D341Med (cell line): Measurements from ENCODE around the gene UGT1A6.
"Not testable (repeated sequence)": the region's sequence is repeated elsewhere in the genome, so short reads cannot be mapped to it uniquely, and the experiment has no call there.

ENCODE experiments used
- DNase-seq: peaks from one replicate; pipeline ENCODE4 v3.0.0; 2012; ENCODE audit warnings: low spot score

The UGT1A6 gene

DNA sequence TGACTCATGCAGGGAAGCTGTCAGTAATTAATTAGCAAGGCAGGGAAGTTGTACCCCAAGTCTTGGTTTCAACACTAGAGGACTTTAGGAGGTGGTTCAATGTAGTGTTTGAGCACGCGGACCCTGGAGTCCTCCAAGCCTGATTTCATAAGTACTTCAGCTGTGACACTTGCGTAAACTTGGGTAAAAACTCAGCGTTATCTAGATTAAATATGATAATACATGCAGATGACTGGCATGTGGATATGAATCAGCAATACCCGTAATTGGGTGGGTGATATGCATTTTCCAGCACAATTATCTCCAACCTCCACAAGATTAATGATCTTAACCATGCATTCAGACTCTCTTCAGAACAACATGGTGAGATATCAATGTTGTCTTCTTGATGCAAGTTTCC lies 5.8 kb upstream of the UGT1A6 start:
- no peak for DNase-seq

- no peak for DNase-seq
These were observed 4.3 kb upstream of the UGT1A6 start for GRCh38 chr2:233688341-233688740.

GRCh38 chr2:233689031-233689430 lies 3.7 kb upstream of the UGT1A6 start:
- DNase-seq, result no peak

DNA sequence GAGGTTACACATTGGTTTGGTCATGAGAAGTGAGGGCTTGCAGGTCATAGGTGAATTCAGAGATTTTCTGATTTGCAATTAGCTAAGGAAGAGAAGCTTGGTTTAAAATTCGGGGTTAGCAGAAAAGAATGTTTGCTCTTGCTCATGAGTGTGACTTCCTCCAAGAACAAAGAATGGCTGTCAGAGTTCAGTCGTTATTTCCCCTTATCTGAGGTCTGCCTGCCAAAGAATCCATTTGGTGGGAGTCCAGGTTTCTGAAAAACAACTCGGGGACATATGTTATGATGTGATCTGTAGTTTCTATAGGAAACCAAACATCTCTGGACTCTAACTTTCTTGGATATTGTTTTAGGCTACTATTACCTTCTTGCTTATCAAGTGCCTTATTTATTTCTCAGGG lies 3.2 kb upstream of the UGT1A6 start:
- DNase-seq, result no peak

- no peak for DNase-seq
These were observed 2.2 kb upstream of the UGT1A6 start for GRCh38 chr2:233690444-233690843.

DNA sequence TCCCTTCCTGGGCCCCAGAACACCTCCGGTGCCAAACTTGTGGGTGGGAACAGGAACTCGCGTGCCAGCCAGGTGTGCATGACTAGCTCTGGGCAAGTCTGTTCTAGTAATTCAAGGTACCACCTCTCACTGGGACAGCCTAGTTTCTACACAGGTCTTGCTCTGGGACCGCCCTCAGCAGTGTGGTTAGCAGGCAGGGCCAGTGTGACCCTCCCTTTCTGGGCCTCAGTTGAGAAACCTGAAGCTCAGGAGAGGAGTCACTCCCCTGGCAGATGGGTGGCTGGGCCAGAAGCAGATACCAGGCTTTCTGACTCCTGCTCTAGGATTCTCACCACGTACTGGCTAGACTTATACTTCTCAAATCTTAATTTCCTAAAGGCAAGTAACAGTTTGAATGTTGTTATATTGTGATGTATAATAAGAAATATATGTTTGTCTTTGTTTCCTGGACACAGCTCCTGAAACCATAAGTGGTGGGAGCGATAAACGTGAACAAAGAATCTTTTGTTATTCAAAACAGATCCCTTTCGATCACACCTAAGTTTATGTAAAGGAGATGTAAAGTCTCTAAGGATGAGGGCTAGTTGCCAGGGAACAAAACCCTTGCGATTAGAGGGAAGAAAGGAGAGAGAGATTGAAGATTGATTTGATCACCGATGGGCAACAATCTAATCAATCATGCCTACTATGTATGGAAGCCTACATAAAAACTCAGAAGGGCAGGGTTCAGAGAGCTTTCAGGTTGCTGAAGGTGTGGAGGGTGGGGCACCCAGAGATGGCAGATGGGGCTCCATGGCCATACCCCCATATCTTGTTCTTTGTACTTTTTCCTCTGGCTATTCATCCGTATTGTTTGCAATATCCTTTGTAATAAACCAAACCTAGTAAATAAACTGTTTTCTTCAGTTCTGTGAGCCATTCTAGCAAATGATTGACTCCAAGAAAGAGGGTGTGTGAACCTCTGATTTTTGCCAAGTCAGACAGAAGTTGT lies 952 bp upstream of the UGT1A6 start:
- DNase-seq, result no peak

DNA sequence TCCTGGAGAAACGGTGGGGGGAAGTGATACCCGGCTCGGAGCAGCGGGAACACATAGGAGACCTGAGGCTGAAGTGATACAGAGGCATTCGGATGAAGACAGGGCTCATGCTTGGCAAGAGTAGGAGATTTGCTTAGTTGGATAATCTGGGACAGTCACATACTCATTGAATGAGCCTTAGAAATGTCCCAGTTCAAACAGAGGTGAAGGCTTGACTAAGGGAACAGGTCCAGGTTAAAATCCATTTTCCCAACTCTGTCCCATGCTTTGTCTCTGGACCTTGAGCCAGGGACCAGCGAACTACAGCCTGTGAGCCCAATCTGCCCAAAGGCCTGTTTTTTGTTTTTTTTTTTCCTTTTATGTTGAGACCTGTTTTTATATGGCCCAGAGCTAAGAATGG lies 1.3 kb downstream of the UGT1A6 start:
- no peak for DNase-seq

DNA sequence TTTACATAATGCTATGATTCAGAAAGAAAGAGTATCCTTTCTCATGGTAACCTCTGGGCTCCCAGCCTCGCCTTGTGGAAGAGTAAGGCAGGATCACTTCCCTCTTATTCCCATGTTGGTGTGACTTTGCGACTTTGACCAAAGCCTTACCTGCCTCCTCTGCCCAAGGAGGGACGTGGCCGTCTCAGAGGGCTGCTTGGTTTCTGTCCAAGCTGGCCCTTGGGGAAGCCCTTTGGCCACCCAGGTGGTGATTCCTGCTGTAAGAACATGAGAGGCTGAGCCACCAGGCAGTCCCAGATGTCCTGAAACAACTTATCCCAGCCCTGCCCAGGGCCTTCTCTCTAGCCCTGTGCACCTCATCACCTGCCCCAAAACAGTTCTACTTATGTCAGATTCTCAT lies 6.0 kb downstream of the UGT1A6 start:
- DNase-seq, result no peak

GRCh38 chr2:233699424-233700027 lies 6.8 kb downstream of the UGT1A6 start:
- no peak for DNase-seq

DNA sequence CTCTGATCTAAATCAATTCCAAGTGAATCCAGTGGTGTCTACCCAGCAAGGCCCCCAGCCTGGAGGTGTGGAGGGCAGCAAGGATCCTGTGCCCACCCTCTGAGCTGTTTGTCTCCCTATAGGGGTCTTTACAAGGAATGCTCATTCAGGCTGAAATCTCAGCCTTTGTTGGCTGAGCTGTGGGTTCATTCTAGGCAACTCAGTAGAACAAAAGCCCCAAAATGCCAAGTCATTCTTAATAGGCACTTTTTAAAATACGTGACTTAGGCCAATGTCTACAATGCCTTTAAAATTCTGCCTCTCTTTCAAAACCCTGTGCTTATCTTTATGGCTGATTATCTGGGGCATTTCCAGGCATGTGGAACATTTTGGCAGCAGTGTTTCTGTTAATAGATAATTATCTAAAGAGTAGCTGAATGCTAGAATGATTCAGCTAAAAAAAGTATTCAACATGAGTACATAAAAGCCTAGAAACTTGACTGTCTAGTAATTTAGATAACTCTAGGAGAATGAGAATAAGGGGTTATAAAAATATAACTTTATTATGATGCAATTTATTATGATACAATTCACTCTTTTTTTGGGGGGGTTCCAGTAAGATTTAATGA lies 7.4 kb downstream of the UGT1A6 start:
- no peak for DNase-seq

- DNase-seq, result not testable (repeated sequence)
These were observed 8.2 kb downstream of the UGT1A6 start for GRCh38 chr2:233700842-233701241.

- DNase-seq, result no peak
These were observed 9.5 kb downstream of the UGT1A6 start for GRCh38 chr2:233702238-233702637.

- DNase-seq, result no peak
These were observed 13.3 kb downstream of the UGT1A6 start for GRCh38 chr2:233705911-233706506.

GRCh38 chr2:233706720-233707119 lies 14.0 kb downstream of the UGT1A6 start:
- no peak for DNase-seq

DNA sequence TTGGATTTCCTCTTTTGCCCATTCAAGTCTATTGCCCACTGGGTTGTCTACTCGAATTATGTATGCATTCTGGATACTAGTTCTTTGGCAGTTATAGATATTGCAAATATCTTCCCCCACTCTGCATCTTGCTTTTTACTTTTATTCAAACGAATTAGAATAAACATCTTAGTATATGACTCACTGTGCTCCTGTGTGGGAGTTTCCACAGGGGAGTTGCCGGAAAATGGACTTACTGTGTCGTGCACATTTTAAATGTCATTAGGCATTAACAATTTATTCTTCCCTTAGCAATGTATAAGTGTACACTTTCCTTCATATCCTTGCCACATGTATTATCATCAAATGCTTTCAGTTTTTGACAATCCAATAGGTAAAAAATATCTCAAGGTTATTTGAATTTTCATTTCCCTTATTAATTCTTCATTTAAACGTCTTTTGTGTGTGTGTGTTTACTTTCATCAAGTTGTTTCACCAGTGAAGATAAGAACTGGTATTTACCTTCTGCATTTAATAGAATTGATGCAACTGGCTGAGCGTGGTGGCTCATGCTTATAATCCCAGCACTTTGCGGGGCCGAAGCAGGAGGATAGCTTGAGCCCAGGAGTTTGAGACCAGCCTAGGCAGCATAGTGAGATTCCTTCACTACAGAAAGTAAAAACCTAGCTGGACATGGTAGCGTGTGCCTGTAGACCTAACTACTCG lies 15.4 kb downstream of the UGT1A6 start:
- no peak for DNase-seq

GRCh38 chr2:233708942-233709341 lies 16.3 kb downstream of the UGT1A6 start:
- DNase-seq, result no peak

GRCh38 chr2:233711312-233712008 lies 18.8 kb downstream of the UGT1A6 start:
- DNase-seq, result peak; percentile 81

- no peak for DNase-seq
These were observed 20.0 kb downstream of the UGT1A6 start, which contains the start of gene UGT1A5 for GRCh38 chr2:233712611-233713261. Gene UGT1A5 (plus strand): TSS chr2:233712907. CDS start chr2:233712992, 85 bp downstream.

- DNase-seq, result no peak
These were observed 20.5 kb downstream of the UGT1A6 start for GRCh38 chr2:233713262-233713615.

DNA sequence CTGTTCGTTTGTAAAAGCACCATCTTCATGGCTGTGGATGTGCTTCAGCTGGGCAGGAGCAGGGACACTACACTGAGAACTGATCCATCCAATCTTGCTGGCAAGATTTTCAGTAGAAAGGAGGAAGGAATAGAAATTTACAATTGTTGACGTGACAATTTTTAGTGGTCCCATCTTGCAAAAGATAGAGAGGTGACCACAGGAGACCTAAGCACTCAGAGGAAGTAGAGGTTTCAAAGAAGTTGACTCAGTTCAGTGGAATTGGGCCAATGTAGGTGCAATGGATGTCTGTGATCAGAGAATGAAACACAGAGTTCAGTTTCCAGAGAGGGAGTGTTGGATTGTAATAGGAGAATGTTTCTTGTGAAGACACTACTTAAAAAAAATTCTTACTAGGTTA lies 21.4 kb downstream of the UGT1A6 start:
- DNase-seq, result no peak

DNA sequence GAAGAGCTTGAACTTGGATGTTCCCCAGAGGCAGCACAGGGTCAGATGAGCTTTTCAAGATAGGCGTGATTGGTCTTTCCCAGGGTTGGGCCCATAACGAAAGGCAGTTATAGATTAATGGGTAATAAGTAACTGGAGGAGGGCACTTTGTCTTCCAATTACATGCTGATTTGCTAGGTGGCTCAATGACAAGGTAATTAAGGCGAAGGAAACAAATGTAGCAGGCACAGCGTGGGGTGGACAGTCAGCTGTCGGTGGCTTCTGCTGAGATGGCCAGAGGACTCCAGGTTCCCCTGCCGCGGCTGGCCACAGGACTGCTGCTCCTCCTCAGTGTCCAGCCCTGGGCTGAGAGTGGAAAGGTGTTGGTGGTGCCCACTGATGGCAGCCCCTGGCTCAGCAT lies 25.9 kb downstream of the UGT1A6 start, which contains the start of gene UGT1A4:
Gene UGT1A4, plus strand, starts transcription at position 185 of the 400 bp plus-strand sequence. Its CDS starts 85 bp downstream, at position 270.
- no peak for DNase-seq
